Natural killer cell treated with Interleukin-12 subunit alpha and Interleukin-12 subunit beta and Interleukin-15 and Interleukin-18, amount 100 ng/mL, for 72 hours (primary cell): ENCODE results near the gene CDC42SE2. TPM values are rescaled to one million over a fixed set of nuclear protein-coding genes. Genes with fewer than 3 reads are reported as not detected.
A peak's percentile ranks its signal among the peaks of the same experiment; 100 is the strongest.
"Not testable (repeated sequence)": the region's sequence is repeated elsewhere in the genome, so short reads cannot be mapped to it uniquely, and the experiment has no call there.

ENCODE experiments used
- ATAC-seq, 2 donors: fragments of 150-1000 bp; cut with Tn5 transposase in 1 of 2; sonication (Bioruptor Pico), chemical (Tn5 transposase) in 1 of 2; 2 replicates each; pipeline ENCODE4 v1.10.0; 2021
- DNase-seq: peaks from one replicate; pipeline ENCODE4 v3.0.0; 2022; ENCODE audit warnings: low spot score
- H3K27ac Mint-ChIP-seq, 2 donors: 1 replicate in 1 of 2; 2 replicates in 1 of 2; pipeline ENCODE4 v1.8.0; 2022; ENCODE audit warnings: mixed read lengths in 2 of 2, mild to moderate bottlenecking in 1 of 2, moderate library complexity in 1 of 2
- H3K27me3 Mint-ChIP-seq, 2 donors: 1 replicate in 1 of 2; 2 replicates in 1 of 2; pipeline ENCODE4 v1.8.0; 2022; ENCODE audit warnings: mixed read lengths in 2 of 2
- H3K36me3 Mint-ChIP-seq: one replicate; pipeline ENCODE4 v1.8.0; 2022; ENCODE audit warnings: mixed read lengths
- H3K4me1 Mint-ChIP-seq, 2 donors: 1 replicate in 1 of 2; 2 replicates in 1 of 2; pipeline ENCODE4 v1.8.0; 2022; ENCODE audit warnings: low read depth in 2 of 2, mixed read lengths in 2 of 2, mild to moderate bottlenecking in 1 of 2
- H3K4me3 Mint-ChIP-seq: one replicate; pipeline ENCODE4 v1.8.0; 2022; ENCODE audit warnings: mixed read lengths
- H3K9me3 Mint-ChIP-seq: 2 replicates; pipeline ENCODE4 v1.8.0; 2022; ENCODE audit warnings: mixed read lengths
- total RNA-seq, 2 donors: library from RNA; stranded (reverse); gene quantifications; one replicate each; pipeline ENCODE4 v1.2.3, GENCODE V29; 2022

The CDC42SE2 gene
- total RNA-seq, 2 donors from 2014 or later: 78.2 to 120 TPM

GRCh38 chr5:131276072-131276471, 12.2 kb downstream of the CDC42SE2 start:
- Mint-ChIP-seq H3K4me3 (no peak overlapping the region), H3K36me3 (peaks cover 21% of the 10 kb centered on the region), H3K4me1 (peaks cover 59 to 71% of the 10 kb centered on the region in 2 donors), H3K27ac (peak overlapping the region; percentile 85 to 89), H3K27me3 (no peaks in the 10 kb centered on the region), H3K9me3 (no peaks in the 10 kb centered on the region)
- DNase-seq: no peak
- no peak for ATAC-seq

- peaks cover 59 to 71% of the 10 kb centered on the region in 2 donors for H3K4me1 Mint-ChIP-seq
- H3K36me3 Mint-ChIP-seq: peaks cover 18% of the 10 kb centered on the region
- H3K27ac Mint-ChIP-seq: peak overlapping the region; percentile 82 to 96
- no peaks in the 10 kb centered on the region for H3K9me3 Mint-ChIP-seq
- no peaks in the 10 kb centered on the region for H3K27me3 Mint-ChIP-seq
- ATAC-seq (no peak), DNase-seq (no peak)
- peak overlapping the region; percentile 11 for H3K4me3 Mint-ChIP-seq
These were observed 13.6 kb downstream of the CDC42SE2 start for GRCh38 chr5:131277447-131277846.

- ATAC-seq (peak in 1 of 2 donors; percentile 64), DNase-seq (no peak)
- H3K36me3 Mint-ChIP-seq: peaks cover 14% of the 10 kb centered on the region
- no peaks in the 10 kb centered on the region for H3K27me3 Mint-ChIP-seq
- peak overlapping the region; percentile 11 for H3K4me3 Mint-ChIP-seq
- no peaks in the 10 kb centered on the region for H3K9me3 Mint-ChIP-seq
- H3K27ac Mint-ChIP-seq: peak overlapping the region; percentile 82 to 96
- peaks cover 57 to 68% of the 10 kb centered on the region in 2 donors for H3K4me1 Mint-ChIP-seq
These were observed 14.3 kb downstream of the CDC42SE2 start for GRCh38 chr5:131277875-131278740.

GRCh38 chr5:131278741-131279124, 14.9 kb downstream of the CDC42SE2 start:
- Mint-ChIP-seq H3K36me3 (peaks cover 14% of the 10 kb centered on the region), H3K27ac (peak overlapping the region; percentile 82 to 96), H3K4me3 (peak overlapping the region; percentile 77), H3K4me1 (peaks cover 63 to 74% of the 10 kb centered on the region in 2 donors)
- not testable (repeated sequence) for H3K27me3 Mint-ChIP-seq, ATAC-seq, DNase-seq, H3K9me3 Mint-ChIP-seq

GRCh38 chr5:131279204-131279603, 15.4 kb downstream of the CDC42SE2 start:
- Mint-ChIP-seq H3K4me3 (peak overlapping the region; percentile 77), H3K36me3 (peaks cover 11% of the 10 kb centered on the region), H3K4me1 (peaks cover 62 to 72% of the 10 kb centered on the region in 2 donors), H3K27ac (peak overlapping the region; percentile 82 to 96), H3K27me3 (no peaks in the 10 kb centered on the region), H3K9me3 (no peaks in the 10 kb centered on the region)
- DNase-seq: no peak
- ATAC-seq: no peak

- Mint-ChIP-seq H3K4me3 (peak overlapping the region; percentile 77), H3K27ac (peak overlapping the region; percentile 82 to 96), H3K9me3 (no peaks in the 10 kb centered on the region), H3K36me3 (peaks cover 4% of the 10 kb centered on the region), H3K4me1 (peaks cover 60 to 68% of the 10 kb centered on the region in 2 donors), H3K27me3 (no peaks in the 10 kb centered on the region)
- DNase-seq: no peak
- ATAC-seq: no peak
These were observed 16.6 kb downstream of the CDC42SE2 start for GRCh38 chr5:131280417-131280816.

GRCh38 chr5:131281133-131281867, 17.4 kb downstream of the CDC42SE2 start:
- DNase-seq (no peak), ATAC-seq (peak; percentile 89 to 91)
- H3K4me1 Mint-ChIP-seq: peaks cover 61 to 67% of the 10 kb centered on the region in 2 donors
- no peaks in the 10 kb centered on the region for H3K9me3 Mint-ChIP-seq
- peaks cover 4% of the 10 kb centered on the region for H3K36me3 Mint-ChIP-seq
- peak overlapping the region; percentile 82 to 96 for H3K27ac Mint-ChIP-seq
- H3K4me3 Mint-ChIP-seq: peak overlapping the region; percentile 77
- no peaks in the 10 kb centered on the region for H3K27me3 Mint-ChIP-seq

- Mint-ChIP-seq H3K9me3 (no peaks in the 10 kb centered on the region), H3K36me3 (peaks cover 4% of the 10 kb centered on the region), H3K27ac (peak overlapping the region; percentile 82 to 96), H3K4me1 (peaks cover 66 to 71% of the 10 kb centered on the region in 2 donors), H3K4me3 (peak overlapping the region; percentile 77), H3K27me3 (no peaks in the 10 kb centered on the region)
- DNase-seq (no peak), ATAC-seq (no peak)
These were observed 18.0 kb downstream of the CDC42SE2 start for GRCh38 chr5:131281868-131282234.

GRCh38 chr5:131282235-131282634, 18.4 kb downstream of the CDC42SE2 start:
- peaks cover 64 to 71% of the 10 kb centered on the region in 2 donors for H3K4me1 Mint-ChIP-seq
- ATAC-seq: no peak
- no peak for DNase-seq
- H3K27me3 Mint-ChIP-seq: no peaks in the 10 kb centered on the region
- H3K27ac Mint-ChIP-seq: peak overlapping the region; percentile 82 to 96
- peaks cover 4% of the 10 kb centered on the region for H3K36me3 Mint-ChIP-seq
- peak overlapping the region; percentile 77 for H3K4me3 Mint-ChIP-seq
- no peaks in the 10 kb centered on the region for H3K9me3 Mint-ChIP-seq

- no peaks in the 10 kb centered on the region for H3K27me3 Mint-ChIP-seq
- no peak overlapping the region for H3K4me3 Mint-ChIP-seq
- no peak for DNase-seq
- no peak for ATAC-seq
- H3K27ac Mint-ChIP-seq: peak overlapping the region; percentile 82 to 96
- peaks cover 54 to 62% of the 10 kb centered on the region in 2 donors for H3K4me1 Mint-ChIP-seq
- H3K36me3 Mint-ChIP-seq: no peaks in the 10 kb centered on the region
- H3K9me3 Mint-ChIP-seq: no peaks in the 10 kb centered on the region
These were observed 22.0 kb downstream of the CDC42SE2 start for GRCh38 chr5:131285703-131286399.

GRCh38 chr5:131286400-131286715, 22.5 kb downstream of the CDC42SE2 start:
- H3K36me3 Mint-ChIP-seq: no peaks in the 10 kb centered on the region
- ATAC-seq: no peak
- H3K9me3 Mint-ChIP-seq: no peaks in the 10 kb centered on the region
- DNase-seq: no peak
- no peaks in the 10 kb centered on the region for H3K27me3 Mint-ChIP-seq
- H3K4me1 Mint-ChIP-seq: peaks cover 50 to 58% of the 10 kb centered on the region in 2 donors
- no peak overlapping the region for H3K4me3 Mint-ChIP-seq
- peak overlapping the region in 1 of 2 donors; percentile 82 for H3K27ac Mint-ChIP-seq

GRCh38 chr5:131288328-131288727, 24.5 kb downstream of the CDC42SE2 start:
- ATAC-seq (no peak), DNase-seq (no peak)
- Mint-ChIP-seq H3K9me3 (no peaks in the 10 kb centered on the region), H3K27me3 (no peaks in the 10 kb centered on the region), H3K4me3 (peak overlapping the region; percentile 78), H3K4me1 (peaks cover 43 to 47% of the 10 kb centered on the region in 2 donors), H3K27ac (peak overlapping the region; percentile 93 to 94), H3K36me3 (no peaks in the 10 kb centered on the region)

- ATAC-seq: peak; percentile 72 to 91
- peaks cover 47 to 48% of the 10 kb centered on the region in 2 donors for H3K4me1 Mint-ChIP-seq
- no peak for DNase-seq
- H3K4me3 Mint-ChIP-seq: peak overlapping the region; percentile 78
- H3K36me3 Mint-ChIP-seq: peaks cover 6% of the 10 kb centered on the region
- H3K9me3 Mint-ChIP-seq: peaks cover 3% of the 10 kb centered on the region
- no peaks in the 10 kb centered on the region for H3K27me3 Mint-ChIP-seq
- peak overlapping the region; percentile 93 to 94 for H3K27ac Mint-ChIP-seq
These were observed 25.9 kb downstream of the CDC42SE2 start for GRCh38 chr5:131289738-131290137.
